Stimulated activated CD8-positive, alpha-beta memory T cell treated with anti-CD3 and anti-CD28 coated beads, Interleukin-15, amount 100 ng/mL, for 24 hours (primary cell): ENCODE results near the gene DBNDD2.

ENCODE experiments used
- DNase-seq: peaks from one replicate; pipeline ENCODE4 v3.0.0-alpha.2; 2020; ENCODE audit warnings: low read depth

Gene DBNDD2, protein sequence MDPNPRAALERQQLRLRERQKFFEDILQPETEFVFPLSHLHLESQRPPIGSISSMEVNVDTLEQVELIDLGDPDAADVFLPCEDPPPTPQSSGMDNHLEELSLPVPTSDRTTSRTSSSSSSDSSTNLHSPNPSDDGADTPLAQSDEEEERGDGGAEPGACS

DNA sequence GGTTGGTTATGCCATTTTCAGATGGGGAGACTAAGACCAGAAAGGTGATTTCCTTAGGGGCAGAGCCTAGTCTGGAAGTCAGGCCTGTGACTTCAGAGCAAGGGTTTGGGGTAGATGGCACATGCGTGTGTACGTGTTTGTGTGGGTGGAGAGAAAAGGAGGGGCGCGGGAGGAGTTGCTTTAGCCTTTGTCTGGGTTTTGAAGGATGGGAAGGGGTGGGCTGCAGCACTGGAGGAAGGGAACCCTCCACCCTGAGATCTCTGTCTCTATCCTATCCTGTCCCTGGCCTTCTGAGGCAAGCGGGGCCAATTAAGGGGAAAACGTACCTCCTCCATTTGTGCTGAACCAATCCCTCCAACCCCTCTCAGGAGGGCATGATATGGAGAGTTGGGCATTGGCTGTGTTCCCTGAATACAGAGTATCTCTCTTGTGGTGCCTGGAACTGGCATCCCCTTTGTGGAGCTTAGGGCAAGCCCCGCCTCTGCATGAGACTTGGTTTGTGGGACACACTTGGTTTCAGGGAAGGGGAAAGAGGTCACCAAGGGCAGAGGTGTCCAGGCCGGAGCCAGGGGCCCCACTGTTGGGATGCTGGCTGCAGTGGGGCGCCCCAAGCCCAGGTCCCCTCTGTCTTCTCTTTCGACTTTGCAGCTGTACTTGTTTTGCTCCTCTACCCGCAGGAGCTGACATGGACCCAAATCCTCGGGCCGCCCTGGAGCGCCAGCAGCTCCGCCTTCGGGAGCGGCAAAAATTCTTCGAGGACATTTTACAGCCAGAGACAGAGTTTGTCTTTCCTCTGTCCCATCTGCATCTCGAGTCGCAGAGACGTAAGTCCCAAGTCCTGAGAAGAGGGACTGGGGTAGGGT, at the start of gene DBNDD2:
Gene DBNDD2 (plus strand): TSS at position 507 of the 863 bp plus-strand sequence. CDS start 179 bp downstream, at position 686.
- no peak for DNase-seq

DNA sequence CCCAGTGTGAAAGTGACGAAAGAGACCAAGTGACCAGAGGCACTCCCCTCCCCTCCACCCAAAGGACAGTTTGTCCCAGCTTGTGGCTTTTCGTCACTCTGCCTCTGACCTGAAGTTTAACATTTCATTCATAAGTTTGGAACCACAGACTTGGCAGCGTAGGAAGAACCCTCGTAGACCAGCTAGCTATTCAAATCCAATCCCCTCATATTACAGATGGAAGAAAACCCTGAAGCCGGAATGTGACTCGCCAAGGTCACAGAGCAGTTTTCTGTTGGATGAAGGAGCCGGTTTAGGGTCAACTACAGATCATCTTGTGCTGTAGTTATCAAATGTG, 49.1 kb upstream of the DBNDD2 start:
- no peak for DNase-seq

DNA sequence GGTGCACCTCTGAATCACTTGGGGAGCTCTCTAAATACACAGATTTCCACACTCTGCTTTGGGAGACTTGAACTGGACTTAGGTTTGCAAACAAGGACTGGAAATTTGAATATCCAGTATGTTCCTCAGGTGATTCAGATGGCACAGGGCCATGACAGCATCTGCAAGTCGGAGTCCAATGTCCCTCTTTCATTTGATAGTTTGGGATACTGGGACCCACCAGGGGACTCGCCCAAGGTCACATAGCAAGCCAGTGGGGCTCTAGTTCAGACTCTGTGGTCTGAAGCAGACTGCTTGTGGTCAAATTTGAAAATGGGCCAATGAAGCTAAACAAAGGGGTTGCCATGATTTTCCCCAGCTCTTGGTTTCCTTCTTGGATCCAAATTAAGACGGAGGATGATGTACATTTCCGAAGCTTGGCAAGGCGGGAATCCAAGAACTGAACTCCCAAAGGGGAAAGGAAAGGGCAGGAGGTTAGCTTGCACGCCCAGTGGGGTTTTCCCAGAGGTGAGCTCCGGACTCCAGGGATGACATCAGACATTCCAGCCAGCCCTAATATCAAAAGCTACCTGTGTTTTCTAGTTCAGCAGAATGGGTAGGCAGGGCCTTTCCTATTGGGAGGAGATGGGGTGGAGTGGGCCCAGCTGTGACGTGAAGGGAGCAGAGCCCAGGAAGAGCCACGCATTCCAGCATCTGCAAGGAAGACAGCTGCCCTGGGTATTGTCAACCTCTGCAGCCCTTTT, 48.5 kb upstream of the DBNDD2 start:
- no peak for DNase-seq

DNA sequence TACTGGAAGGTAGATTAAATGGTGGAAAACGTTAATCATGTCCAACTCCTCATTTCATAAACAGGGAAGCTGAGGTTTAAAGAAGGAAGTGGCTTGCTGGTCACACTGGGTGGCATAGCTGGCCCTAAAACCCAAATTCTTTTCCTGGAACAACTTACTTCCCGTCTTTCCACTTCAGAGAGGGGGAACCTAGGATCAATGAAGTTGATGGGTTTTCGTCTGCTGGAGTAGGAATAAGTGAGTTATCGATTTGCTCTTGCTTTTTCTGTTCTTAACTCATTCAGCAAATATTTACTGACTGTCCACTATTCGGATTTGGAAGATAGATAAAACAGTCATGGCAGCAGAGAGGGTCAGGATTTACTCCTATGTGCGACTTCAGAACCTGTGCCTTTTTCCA, 46.3 kb upstream of the DBNDD2 start:
- DNase-seq: no peak

DNA sequence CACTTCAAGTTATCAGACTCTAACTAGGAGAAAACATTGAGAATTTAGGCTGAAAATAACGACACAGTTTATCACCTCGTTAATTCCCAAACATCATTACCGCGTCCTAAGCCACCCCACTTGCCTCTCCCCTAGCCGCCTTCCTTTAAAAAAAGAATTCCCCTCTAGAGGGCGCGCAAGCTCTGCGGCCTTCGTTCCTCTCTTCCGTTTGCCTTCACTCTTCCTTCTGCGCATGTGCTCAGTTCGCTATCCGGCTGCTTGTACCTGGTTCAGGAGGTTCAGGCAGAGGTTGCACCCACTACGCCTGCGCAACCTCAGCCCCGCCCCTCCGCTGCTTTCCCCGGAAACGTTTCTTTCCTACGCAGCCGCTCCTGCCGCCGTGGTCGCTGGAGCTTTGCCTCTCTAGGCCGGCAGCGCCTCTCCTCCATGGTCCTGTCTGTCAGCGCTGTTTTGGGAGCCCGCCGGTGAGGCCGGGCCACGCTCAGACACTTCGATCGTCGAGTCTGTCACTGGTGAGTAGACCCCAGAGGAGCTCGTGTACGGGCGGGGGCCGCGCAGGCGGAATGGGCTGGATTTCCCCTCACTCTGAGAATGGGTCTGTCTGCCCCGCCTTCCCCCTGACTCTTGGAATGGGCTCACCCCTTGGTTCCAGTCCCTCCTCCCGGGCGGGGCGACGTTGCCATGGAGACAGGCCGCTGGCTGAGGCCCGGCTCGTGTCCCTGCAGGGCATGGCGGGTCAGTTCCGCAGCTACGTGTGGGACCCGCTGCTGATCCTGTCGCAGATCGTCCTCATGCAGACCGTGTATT, 45.1 kb upstream of the DBNDD2 start, which contains the start of gene SYS1:
Gene SYS1 (plus strand): TSS at position 353 of the 807 bp plus-strand sequence. CDS start 376 bp downstream, at position 729.
- DNase-seq: peak; percentile 94

- DNase-seq: no peak
These were observed 44.2 kb upstream of the DBNDD2 start for GRCh38 chr20:45363611-45364492.

DNA sequence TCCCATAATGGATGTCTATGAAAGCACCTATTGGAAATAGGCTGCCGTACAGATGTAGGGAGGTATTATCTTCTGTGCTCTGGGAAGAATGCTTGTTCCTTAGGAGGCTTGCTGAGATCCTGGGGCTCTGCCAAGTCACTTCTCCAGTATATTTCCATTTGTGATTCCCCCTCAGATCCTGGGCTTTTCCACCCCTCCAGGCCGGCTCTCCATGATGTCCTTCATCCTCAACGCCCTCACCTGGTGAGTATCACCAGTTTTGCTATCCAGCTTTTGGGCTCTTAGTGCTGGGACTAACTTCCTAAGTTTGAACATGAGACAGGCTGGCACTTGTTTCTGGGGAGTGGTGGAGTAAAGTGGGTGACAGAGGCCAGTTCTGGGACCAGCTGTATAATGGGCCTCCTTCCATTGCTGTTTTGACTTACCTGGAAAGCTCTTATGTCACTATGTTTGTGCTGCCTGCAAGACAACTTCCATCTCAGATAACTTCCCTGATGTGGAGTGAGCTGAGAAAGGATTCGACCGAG, 42.6 kb upstream of the DBNDD2 start:
- no peak for DNase-seq

GRCh38 chr20:45366192-45366591, 41.9 kb upstream of the DBNDD2 start:
- no peak for DNase-seq

GRCh38 chr20:45366631-45367030, 41.5 kb upstream of the DBNDD2 start:
- no peak for DNase-seq

- no peak for DNase-seq
These were observed 41.0 kb upstream of the DBNDD2 start for GRCh38 chr20:45367126-45367525.

GRCh38 chr20:45368221-45368980, 39.7 kb upstream of the DBNDD2 start:
- no peak for DNase-seq

DNA sequence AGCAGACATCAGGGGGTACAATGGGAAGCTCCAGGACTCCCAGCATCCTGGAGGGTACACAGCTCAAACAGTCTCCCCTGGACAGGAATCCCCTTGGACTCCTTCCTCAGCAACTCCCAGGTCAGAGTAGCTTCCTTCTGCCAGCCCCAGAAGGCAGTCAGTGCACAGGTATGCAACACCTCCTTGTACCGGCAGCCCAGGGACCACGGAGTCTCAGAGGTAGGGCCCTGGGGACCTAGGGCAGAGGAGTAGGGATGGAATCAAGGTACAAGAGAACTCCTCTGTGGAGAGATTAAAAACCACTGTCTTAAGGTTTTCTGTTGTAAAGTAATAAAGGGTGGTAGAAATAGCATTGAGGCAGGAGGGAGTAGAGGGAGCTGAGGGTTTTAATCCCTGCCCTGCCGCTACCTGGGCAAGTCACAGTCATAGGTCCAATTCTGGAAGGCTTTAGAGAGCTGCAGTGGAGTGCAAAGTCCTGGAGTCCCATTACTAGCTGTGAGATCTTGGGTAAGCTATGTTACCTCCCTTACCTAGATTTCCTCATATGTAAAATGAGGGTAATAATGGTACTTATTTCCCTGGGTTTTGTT, 37.4 kb upstream of the DBNDD2 start:
- DNase-seq: no peak

DNA sequence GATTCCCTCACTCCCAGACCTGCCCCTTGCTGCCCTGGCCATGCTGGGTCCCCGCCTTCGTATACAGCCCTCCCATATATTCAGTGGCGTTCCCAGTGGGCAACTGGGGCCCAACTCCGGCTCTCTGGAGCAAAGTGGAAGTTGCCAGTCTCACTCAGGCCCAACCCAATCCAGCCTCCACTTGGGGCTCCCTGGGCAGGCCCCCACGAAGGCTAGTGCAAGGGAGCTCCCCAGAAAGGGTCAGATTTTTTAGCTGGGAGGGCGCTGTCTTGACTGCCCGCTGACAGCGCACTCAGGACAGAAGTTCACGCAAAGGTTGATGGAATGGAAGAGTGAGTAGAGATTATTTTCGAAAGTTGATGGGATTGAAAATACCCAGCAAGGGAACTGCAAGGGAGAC, 35.8 kb upstream of the DBNDD2 start:
- DNase-seq: no peak

DNA sequence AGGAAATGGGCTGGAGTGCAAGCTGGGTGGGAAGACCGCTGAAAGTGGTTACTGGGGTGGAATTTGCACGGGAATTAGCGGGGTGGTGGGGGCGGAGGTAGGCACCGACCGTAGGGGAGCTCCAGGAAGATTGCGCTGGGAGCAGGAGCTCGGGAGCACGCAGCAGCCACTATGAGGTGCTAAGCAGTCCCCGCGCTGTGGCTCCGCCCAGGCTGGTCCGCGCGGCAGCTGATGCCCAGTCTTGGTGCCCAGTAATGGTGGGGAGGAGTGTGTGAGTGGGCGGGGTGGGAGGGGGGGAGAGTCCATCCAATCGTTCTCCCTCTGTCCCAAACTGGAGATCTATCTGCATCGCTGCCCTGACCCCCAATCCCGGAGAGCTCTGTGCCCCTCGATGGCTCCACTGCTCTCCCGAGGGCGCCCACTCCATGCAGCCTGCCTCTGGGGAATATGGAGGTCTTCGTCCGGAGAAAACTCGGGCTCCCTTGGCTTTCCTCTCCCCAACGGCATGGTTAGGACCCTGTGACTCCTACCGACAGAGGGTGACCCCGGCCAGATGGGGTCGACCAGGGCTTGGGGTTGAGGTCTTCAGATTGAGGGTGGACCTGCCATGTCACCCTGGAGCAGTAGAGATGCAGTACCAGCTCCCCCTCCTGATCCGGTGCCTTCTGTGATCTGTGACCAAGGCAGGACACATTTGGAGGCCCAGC, 35.3 kb upstream of the DBNDD2 start:
- DNase-seq: no peak

GRCh38 chr20:45373353-45374100, 34.6 kb upstream of the DBNDD2 start:
- DNase-seq: peak; percentile 81

GRCh38 chr20:45374101-45374467, 34.0 kb upstream of the DBNDD2 start:
- no peak for DNase-seq

DNA sequence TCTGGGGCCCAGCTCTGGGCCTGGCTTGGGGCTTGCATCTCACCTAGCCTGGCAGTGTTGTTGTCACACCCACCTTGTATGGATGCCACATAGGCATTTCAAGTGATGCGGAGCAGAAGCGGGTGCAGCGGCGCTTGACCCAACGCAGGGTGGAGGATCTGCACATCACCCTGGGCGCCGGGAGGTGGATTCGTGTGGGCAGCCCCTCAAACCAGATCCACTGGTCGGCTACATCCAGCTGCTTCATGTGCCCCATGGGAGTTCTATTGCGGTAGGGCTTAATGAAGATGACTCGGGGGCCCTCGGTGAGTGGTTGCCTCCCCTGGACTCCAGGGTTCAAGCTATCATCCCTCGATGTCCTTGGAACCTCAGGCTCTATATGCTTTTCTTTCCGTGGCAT, 33.1 kb upstream of the DBNDD2 start:
- no peak for DNase-seq

DNA sequence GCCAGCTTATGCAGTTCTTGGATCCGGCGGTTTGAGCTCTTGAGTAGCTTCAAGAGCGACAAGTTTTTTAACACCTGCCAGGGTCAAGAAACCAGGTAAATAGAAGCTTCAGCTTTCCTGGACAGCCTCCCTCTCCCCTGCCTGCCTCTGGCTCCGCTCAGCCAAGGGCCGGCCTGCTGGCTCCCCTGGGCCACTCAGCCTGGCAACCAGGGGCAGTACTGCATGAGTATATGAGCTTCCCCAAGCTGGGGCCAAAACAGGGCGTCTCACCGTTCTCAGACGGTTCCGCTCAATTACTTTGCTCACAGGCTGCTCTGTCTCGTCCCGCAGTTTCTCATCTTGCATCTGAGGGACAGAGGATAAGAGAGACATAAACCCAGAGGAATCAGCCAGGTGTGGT, 30.8 kb upstream of the DBNDD2 start:
- DNase-seq: no peak
